DMS153 (cell line): ENCODE measurements around the gene NKX3-2.
A peak's percentile ranks its signal among the peaks of the same experiment; 100 is the strongest.

Experiments
- DNase-seq: peaks from one replicate; lab custom pipeline; 2025; lab: John Stamatoyannopoulos, UW

NKX3-2 gene

GRCh38 chr4:13545394-13545808, 1.1 kb upstream of the NKX3-2 start:
- no peak for DNase-seq

- DNase-seq = peak; percentile 55
Measured at GRCh38 chr4:13544606-13545393, 492 bp upstream of the NKX3-2 start.

GRCh38 chr4:13543032-13543838, 1.1 kb downstream of the NKX3-2 start:
- DNase-seq = no peak

- DNase-seq = no peak
Measured at GRCh38 chr4:13542577-13543031, 1.7 kb downstream of the NKX3-2 start.

GRCh38 chr4:13541720-13542576, 2.4 kb downstream of the NKX3-2 start:
- no peak for DNase-seq

GRCh38 chr4:13541176-13541604, 3.1 kb downstream of the NKX3-2 start:
- DNase-seq = no peak

GRCh38 chr4:13540446-13541175, 3.7 kb downstream of the NKX3-2 start:
- DNase-seq = no peak

GRCh38 chr4:13539619-13540445, 4.5 kb downstream of the NKX3-2 start:
- no peak for DNase-seq

GRCh38 chr4:13539047-13539618, 5.2 kb downstream of the NKX3-2 start:
- no peak for DNase-seq

- DNase-seq = no peak
Measured at GRCh38 chr4:13538427-13538973, 5.8 kb downstream of the NKX3-2 start.

- no peak for DNase-seq
Measured at GRCh38 chr4:13537832-13538177, 6.5 kb downstream of the NKX3-2 start.

GRCh38 chr4:13537011-13537831, 7.1 kb downstream of the NKX3-2 start:
- DNase-seq = no peak

- no peak for DNase-seq
Measured at GRCh38 chr4:13536607-13537006, 7.7 kb downstream of the NKX3-2 start.

- no peak for DNase-seq
Measured at GRCh38 chr4:13535708-13536361, 8.5 kb downstream of the NKX3-2 start.

GRCh38 chr4:13535118-13535517, 9.2 kb downstream of the NKX3-2 start:
- DNase-seq = no peak

- no peak for DNase-seq
Measured at GRCh38 chr4:13534344-13535063, 9.8 kb downstream of the NKX3-2 start.

- no peak for DNase-seq
Measured at GRCh38 chr4:13533670-13534343, 10.5 kb downstream of the NKX3-2 start.
